Activated T-helper 17 cell treated with anti-CD3 and anti-CD28 coated beads, Interleukin-2, amount 50 U/mL, for 72 hours (primary cell): ENCODE results near the gene RTF2. TPM values are rescaled to one million over a fixed set of nuclear protein-coding genes. Genes with fewer than 3 reads are reported as not detected.

ENCODE experiments used
- total RNA-seq, 2 donors: library from RNA; stranded (reverse); gene quantifications; one replicate each; pipeline ENCODE4 v1.2.3, GENCODE V29; 2022

Gene RTF2
- total RNA-seq, 2 donors from 2014 or later, result 62.4 to 80.0 TPM

Other genes starting within 250 kb of the RTF2 start
- not detected for gene MC3R, start 219.9 kb upstream of the RTF2 start, total RNA-seq
- 1 to 10 TPM; 2.2 to 3.6 TPM for gene FAM210B, start 109.7 kb upstream of the RTF2 start, total RNA-seq
- gene AURKA, start 76.4 kb upstream of the RTF2 start, total RNA-seq, result 100 to 1,000 TPM in 1 of 2 donors, 10 to 100 TPM in 1; 86.3 to 112 TPM
- gene CSTF1, start 76.0 kb upstream of the RTF2 start, total RNA-seq, result 10 to 100 TPM; 71.2 to 76.5 TPM
- 1 to 10 TPM; 5.1 to 9.4 TPM for gene CASS4, start 56.4 kb upstream of the RTF2 start, total RNA-seq
- 1 to 10 TPM; 1.4 to 1.6 TPM for gene FAM209A, start 56.1 kb downstream of the RTF2 start, total RNA-seq
- gene FAM209B, start 64.6 kb downstream of the RTF2 start, total RNA-seq, result 1 to 10 TPM in 1 of 2 donors, under 1 TPM in 1; 0.74 to 1.5 TPM
- gene TFAP2C, start 160.7 kb downstream of the RTF2 start, total RNA-seq, result not detected